B cell (primary cell): Measurements from ENCODE around the gene TSSK2.

Experiments
- CTCF ChIP-seq: fragments of 200-600 bp; IDR thresholded peaks from one replicate; pipeline ENCODE4 v1.8.0; 2022; ENCODE audit warnings: antibody characterized with exemption, mild to moderate bottlenecking
- EZH2 ChIP-seq: IDR thresholded peaks from 2 replicates; pipeline ENCODE4 v1.6.1; 2012; ENCODE audit warnings: borderline replicate concordance, low read depth, mild to moderate bottlenecking, moderate library complexity, low read length; ENCODE audit not compliant: insufficient read depth, poor library complexity, severe bottlenecking

DNA sequence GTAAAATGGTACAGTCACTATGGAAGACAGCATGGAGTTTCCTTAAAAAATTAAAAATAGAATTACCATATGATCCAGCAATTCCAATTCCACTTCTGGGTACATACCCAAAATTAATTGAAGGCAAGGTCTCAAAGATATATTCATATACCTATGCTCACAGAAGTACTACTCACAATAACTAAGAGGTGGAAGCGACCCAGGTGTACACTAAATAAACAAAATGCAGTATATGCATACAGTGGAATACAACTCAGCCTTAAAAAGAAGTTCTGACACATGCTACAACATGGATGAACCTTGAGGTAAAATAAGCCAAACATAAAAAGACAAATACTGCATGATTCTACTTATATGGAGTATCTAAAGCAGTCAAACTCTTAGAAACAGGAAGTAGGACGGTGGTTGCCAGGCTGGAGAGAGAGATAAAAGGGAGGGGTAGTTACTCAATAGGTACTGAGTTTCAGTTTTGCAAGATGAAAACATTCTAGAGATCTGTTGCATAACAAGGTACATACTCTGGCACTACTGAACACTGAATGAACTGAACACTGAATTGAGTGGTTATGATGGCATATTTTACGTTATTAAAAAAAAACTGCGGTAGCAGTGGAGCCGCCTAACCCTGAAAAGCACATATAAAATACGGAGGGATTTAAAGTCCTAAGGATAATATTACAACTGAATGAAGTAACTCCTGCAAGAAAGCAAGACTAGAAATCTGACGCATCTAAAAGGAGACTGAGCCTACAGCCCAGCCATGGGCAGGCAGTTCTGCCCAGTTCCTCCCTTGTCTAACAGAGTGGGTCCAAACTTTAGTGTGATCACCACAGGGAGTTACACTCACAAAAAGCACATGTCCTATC, 21.7 kb upstream of the TSSK2 start:
- TF ChIP-seq EZH2 (no peak), CTCF (no peak)
